H4 (cell line): Measurements from ENCODE around the gene ABR. TPM values are rescaled to one million over a fixed set of nuclear protein-coding genes. Genes with fewer than 3 reads are reported as not detected.

ENCODE experiments used
- DNase-seq: peaks from one replicate; pipeline ENCODE4 v3.0.0-alpha.2; 2015; ENCODE audit warnings: low spot score
- total RNA-seq: library from RNA; depleted of rRNA; stranded (reverse); fragments of >200 nt; shearing (Covaris generic); gene quantifications from 2 replicates; pipeline ENCODE4 v1.2.3, GENCODE V29; 2014; rRNA removed

ABR gene
- total RNA-seq, 1 experiment from 2014 or later = 40.0 TPM

DNA sequence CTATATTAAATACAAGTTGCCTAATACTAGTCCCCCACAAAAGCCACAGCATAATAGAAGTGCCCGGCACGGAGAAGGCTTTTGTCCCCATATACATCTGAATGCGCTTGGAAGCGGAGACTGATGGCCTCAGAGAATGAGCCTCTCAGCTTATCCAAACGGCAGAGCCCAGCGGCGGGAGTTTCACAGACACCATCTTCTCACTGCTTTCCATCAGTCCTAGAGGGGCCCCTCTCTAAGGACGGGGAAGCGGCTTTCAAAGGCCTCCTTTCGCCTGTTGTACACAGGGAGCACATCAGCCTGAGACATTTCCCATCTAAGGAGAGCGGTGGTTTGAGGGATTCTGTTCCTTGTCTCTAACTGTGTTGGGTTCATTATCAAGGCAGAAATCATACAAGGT lies 217.1 kb downstream of the ABR start:
- DNase-seq = no peak

GRCh38 chr17:962166-962565 lies 217.6 kb downstream of the ABR start:
- no peak for DNase-seq

DNA sequence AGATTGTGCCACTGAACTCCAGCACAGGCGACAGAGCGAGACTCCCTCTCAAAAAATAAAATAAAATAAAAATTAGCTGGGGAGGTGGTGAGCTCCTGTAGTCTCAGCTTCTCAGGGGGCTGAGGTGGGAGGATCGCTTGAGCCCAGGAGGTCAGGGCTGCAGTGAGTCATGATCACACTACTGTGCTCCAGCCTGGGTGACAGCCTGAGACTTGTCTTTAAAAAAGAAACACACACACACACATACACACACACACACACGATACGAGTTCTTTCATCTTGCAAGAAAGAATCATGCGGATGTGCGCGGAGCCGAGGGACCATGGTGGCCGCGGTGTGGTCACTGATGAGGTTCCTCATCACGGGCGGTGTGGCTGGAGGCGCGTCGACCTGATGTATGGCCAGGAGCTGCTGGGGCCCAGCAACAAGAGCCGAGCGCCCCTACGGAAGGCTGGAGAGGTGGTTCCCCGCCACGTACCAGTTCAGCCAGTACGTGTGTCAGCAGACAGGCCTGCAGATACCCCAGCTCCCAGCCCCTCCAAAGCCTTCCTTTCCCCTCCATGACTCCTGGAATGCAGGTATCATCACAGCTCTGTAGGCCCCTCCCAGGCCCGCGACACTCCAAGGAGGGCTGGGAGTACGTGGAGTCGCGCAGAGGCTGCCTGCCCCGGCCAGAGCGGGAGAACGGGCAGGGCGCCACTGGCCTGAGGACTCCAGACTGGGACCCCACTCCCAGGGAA lies 220.9 kb downstream of the ABR start:
- DNase-seq = no peak

- no peak for DNase-seq
These were observed 221.8 kb downstream of the ABR start for GRCh38 chr17:957856-958421.

DNA sequence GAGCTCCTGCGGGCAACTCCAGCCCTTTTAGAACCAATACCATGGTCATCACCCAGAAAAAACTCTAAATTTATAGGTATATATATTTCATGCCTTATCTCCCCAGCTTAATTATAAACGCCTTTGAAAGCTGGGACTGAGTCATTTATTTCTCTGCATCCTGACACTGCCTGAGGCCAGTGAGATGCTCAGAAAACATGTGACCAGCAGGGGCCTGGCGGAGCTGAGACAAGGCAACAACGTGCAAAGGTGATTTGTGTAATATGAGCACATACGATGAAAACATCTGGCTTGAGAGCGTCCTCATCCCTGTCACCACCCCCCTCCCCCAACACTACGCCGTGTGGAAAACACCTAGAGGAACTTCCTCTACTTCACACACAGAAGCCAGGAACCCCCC lies 222.9 kb downstream of the ABR start:
- peak; percentile 73 for DNase-seq

- no peak for DNase-seq
These were observed 225.2 kb downstream of the ABR start for GRCh38 chr17:954431-955164.

GRCh38 chr17:953767-954166 lies 226.0 kb downstream of the ABR start:
- DNase-seq = no peak

Other genes with a start within 250 kb of the ABR start
- 47.1 and 51.8 TPM in 2 replicates for gene NXN, start 200.2 kb downstream of the ABR start, total RNA-seq
- 34.0 and 36.9 TPM in 2 replicates for gene TIMM22, start 182.9 kb downstream of the ABR start, total RNA-seq
- not detected in 2 replicates for gene BHLHA9, start 90.5 kb upstream of the ABR start, total RNA-seq
- gene TRARG1, start 99.7 kb upstream of the ABR start, total RNA-seq = not detected in 2 replicates
- gene YWHAE, start 220.2 kb upstream of the ABR start, total RNA-seq = 618 and 659 TPM in 2 replicates